Ovary (tissue), 3 donors: ENCODE results near the gene CFAP251.

Source experiments
- POLR2A ChIP-seq: fragments of 450-650 bp; IDR thresholded peaks from one replicate; pipeline ENCODE4 v1.6.1; 2017; ENCODE audit warnings: antibody characterized with exemption, mild to moderate bottlenecking, moderate library complexity
- TF ChIP-seq, protein P1 (sequence below), 3 donors: fragments of 450-650 bp in 2 of 3; fragments of 200-600 bp in 1 of 3; IDR thresholded peaks; one replicate each; pipeline versions ENCODE4 v1.5.1 to v1.8.0; 2016 to 2022; ENCODE audit warnings: antibody characterized with exemption in 3 of 3, mild to moderate bottlenecking in 1 of 3
- donor health status: DM: no; HTN: no; CAD: no.

DNA sequence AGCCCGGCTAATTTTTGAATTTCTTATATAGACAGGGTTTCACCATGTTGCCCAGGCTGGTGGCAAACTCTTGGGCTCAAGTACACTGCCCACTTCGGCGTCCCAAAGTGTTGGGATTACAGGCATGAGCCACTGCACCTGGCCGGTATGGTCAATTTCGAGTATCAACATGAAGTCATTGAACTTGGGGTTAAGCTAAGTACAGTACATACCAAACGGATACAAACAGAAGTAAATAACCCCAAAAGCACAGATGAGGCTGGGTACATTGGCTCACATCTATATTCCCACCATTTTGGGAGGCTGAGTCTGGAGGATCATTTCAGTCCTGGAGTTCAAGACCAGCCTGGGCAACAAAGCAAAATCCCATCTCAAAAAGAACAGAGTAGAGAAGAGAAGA, 42.8 kb upstream of the CFAP251 start:
- TF ChIP-seq POLR2A, result no peak
- TF ChIP-seq, protein P1, sequence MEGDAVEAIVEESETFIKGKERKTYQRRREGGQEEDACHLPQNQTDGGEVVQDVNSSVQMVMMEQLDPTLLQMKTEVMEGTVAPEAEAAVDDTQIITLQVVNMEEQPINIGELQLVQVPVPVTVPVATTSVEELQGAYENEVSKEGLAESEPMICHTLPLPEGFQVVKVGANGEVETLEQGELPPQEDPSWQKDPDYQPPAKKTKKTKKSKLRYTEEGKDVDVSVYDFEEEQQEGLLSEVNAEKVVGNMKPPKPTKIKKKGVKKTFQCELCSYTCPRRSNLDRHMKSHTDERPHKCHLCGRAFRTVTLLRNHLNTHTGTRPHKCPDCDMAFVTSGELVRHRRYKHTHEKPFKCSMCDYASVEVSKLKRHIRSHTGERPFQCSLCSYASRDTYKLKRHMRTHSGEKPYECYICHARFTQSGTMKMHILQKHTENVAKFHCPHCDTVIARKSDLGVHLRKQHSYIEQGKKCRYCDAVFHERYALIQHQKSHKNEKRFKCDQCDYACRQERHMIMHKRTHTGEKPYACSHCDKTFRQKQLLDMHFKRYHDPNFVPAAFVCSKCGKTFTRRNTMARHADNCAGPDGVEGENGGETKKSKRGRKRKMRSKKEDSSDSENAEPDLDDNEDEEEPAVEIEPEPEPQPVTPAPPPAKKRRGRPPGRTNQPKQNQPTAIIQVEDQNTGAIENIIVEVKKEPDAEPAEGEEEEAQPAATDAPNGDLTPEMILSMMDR (IDR thresholded peaks at IDR 0.05), result no peak
